Tongue (tissue), 3 donors: Measurements from ENCODE around the gene CCDC122. TPM values are rescaled to one million over a fixed set of nuclear protein-coding genes. Genes with fewer than 3 reads are reported as not detected.

ENCODE experiments used
- DNase-seq: peaks from one replicate; pipeline ENCODE4 v3.0.0-alpha.2; 2015
- small RNA-seq: library from RNA; depleted of rRNA; stranded (forward); fragments of <200 nt; gene quantifications from one replicate; pipeline ENCODE3, GENCODE V24; 2014; ENCODE audit warnings: low replicate concordance
- total RNA-seq: library from RNA; depleted of rRNA; stranded (reverse); fragments of >200 nt; gene quantifications from one replicate; pipeline ENCODE4 v1.2.3, GENCODE V29; 2014

The CCDC122 gene
- total RNA-seq, 1 donor from 2014 or later: 1.0 TPM

GRCh38 chr13:43800828-43801227 lies 78.7 kb downstream of the CCDC122 start:
- no peak for DNase-seq

DNA sequence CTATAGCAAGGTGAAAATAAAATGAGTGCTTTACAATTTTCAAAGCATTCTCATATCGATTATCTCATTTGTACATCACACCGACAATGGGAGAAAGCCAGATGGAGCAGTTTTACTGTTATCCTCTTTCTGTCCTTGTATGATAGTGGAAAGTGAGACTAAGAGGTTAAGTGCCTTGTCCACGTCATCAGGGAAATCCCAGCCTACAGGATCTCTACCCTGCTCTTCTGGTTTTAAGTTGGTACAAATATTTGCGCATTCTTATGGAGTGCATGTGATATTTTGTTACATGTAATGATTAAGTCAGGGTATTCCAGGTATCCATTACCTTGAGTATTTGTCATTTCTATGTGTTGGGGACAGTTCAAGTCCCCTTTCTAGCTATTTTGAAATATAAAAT lies 80.3 kb downstream of the CCDC122 start:
- no peak for DNase-seq

- DNase-seq: no peak
Observed at GRCh38 chr13:43797869-43798268, 81.7 kb downstream of the CCDC122 start.

DNA sequence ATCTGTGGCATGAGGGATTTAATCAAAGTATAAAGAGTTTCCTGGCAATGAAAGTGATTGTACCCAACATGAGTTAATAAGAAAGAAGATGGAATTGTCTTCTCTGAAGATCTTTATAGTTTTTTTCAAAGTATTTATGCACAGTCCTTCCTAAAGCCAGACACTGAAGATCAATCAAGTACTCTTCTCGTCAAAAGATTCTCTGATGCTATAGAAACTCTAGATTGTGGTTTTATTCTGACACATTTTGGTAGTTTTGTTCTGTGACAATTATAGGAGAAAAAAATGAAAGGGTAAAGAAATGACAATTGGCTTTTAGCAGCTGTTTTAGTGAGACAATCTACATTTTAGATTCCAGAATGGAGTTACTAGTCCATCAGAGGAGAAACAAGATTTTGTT lies 82.4 kb downstream of the CCDC122 start:
- no peak for DNase-seq

DNA sequence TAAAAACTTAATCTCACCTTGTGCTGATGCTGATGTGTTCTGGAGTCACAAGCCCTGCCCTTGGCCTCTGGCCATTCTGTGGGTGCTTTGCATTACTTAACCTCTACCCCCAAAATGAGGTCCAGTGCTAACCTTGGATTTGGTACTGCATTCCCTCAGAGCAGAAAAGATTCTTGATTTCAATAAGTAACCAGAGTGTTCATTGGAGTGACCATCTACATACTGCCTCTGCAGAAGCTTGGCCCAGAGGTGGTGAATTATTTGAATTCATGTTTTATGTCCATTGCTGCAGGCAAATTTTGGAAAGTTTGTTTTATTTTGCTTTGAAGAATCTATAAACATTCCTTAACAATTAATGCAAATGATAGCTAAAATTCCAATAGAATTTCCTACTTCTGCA lies 85.1 kb downstream of the CCDC122 start:
- DNase-seq: no peak

DNA sequence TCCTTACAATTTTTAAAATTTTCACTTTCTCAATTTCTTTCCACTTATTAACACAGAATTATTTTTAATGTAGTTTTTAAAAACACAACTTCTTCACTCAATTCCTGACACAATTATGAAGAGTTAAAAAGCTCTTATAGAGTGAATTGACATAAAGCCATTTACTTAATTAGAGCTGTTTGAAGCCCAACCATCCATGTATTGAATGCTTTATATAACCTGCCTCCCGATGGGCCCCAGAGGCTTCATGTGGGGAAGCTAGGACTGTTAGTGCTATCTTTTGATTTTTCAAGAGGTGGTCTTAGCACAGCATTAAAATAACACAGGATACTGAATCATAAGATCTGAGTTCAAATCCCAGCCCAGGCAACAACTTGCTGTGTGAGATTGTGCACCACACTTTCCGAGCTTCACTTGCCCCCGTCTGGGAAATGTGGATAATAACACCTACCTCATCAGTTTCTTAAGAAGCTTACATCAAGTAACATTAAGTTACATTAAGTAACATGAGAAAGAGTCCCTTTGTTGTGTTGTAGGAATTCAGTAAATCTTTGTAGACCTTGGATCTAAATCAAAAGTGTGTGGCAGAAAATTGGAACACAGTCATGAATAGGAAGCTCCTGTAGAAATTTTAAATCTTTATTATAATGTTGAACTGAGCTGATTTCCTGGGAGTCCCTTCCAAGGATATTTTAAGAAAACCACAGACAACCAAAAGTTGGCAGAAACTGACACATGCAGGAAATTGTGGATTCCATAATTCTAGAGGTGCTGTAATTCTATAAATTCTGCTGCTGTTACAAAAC lies 87.3 kb downstream of the CCDC122 start:
- DNase-seq: no peak

DNA sequence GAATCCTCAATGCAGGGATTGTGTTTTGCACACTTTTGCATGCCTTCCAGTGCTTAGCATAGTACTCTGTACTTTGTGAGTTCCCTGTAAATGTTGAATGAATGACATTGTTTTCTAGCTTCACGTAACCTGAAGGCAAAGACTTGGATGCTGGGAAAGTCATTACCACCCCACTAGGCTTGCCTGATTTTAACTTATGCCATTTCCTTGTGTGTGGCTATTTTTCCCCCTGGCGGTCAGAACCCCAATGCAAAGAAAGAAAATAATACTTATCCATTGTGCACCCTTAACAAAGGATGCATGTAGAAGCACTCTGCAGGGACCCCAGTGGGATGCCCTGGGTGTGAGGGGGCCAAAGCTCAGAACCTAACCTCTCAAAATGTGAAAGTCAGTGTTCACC lies 91.5 kb downstream of the CCDC122 start:
- DNase-seq: peak; percentile 71

DNA sequence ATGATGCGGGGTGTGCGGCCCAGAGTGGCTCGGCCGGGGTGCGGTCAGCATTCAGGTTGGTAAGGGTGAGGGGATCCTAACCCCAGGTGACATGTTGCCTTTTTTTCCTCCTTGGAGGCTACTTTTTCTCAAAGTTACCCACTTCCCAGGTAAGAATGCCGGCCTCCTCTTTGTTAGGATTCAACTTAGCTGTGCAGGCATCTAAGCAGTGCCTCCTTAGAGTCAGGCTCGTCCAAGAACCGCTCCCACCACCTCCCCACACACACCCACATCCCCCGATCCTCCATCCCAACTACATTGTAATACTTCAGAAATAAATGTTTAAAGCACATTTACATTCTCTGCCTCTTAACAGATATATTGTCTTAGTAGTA lies 92.0 kb downstream of the CCDC122 start:
- DNase-seq: no peak

GRCh38 chr13:43786766-43787517 lies 92.6 kb downstream of the CCDC122 start, which contains the start of gene ENOX1:
ENOX1 (minus strand) TSS chr13:43786972.
- DNase-seq: peak; percentile 93

DNA sequence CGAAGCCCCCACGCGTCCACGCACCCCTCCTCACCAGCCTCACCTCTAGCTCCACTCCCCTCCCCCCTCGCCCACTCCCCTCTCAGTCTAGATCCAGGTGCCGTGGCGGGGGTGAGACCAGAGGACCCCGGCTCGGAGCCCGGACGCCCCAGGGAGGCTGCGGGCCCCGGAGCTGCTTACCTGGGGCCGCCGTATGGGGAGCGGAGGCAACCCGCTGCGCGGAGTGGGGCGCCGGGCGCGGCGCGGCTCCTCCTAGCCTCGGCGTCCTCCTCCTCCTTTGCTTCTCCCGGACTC lies 93.1 kb downstream of the CCDC122 start:
- no peak for DNase-seq

Small RNA genes within 50 kb of the gene (small RNA-seq; reads per million reads assigned to genes)
- not detected for gene AL162713.1

Other genes with a start within 250 kb of the CCDC122 start
- 11.8 TPM for gene ENOX1, start 92.8 kb downstream of the CCDC122 start, total RNA-seq
- gene LACC1, start 164 bp upstream of the CCDC122 start, total RNA-seq: 8.1 TPM